ENCODE results near the gene TAF11L10.
"Not testable (repeated sequence)": the region's sequence is repeated elsewhere in the genome, so short reads cannot be mapped to it uniquely, and the experiment has no call there.

The TAF11L10 gene

DNA sequence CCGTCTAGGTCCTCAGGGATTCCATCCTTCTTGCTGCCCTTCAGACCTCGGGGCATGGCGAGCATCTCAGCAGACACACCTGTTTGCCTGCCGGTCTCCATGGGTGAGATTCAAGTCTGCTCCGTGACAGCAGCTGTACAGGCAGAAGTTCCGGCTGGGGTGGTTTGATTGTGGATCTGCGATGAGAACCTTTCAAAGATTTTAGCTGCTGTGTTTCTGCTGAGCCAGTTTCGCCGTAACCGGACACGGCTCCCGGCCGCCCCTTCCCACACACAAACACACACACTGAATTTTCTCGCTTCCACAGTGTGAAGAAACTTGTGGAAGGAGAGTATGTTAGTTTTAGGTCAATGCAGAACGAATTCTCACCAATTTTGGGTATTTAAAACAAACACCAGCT is at the start of gene TAF11L10:
TSS of gene TAF11L10 (minus strand) at position 101 of the 400 bp plus-strand sequence.
- DNase-seq, result not testable (repeated sequence)

DNA sequence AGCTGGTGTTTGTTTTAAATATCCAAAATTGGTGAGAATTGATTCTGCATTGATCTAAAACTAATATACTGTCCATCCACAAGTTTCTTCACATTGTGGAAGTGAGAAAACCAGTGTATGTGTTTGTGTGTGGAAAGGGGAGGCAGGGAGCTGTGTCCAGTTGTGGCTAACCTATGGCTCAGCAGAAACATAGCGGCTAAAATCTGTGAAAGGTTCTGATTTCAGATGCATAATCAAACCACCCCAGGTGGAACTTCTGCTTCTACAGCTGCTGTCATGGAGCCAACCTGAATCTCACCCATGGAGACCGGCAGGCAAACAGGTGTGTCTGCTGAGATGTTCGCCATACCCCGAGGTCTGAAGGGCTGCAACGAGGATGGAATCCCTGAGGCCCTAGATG is 36.5 kb upstream of the TAF11L10 start, which contains the start of gene TAF11L14:
TSS of gene TAF11L14 (plus strand) at position 301 of the 400 bp plus-strand sequence.
- DNase-seq, result no peak

DNA sequence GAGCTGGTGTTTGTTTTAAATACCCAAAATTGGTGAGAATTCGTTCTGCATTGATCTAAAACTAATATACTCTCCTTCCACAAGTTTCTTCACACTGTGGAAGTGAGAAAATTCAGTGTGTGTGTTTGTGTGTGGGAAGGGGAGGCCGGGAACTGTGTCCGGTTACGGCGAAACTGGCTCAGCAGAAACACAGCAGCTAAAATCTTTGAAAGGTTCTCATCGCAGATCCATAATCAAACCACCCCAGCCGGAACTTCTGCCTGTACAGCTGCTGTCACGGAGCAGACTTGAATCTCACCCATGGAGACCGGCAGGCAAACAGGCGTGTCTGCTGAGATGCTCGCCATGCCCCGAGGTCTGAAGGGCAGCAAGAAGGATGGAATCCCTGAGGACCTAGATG is 34.2 kb upstream of the TAF11L10 start, which contains the start of gene TAF11L13:
TSS of gene TAF11L13 (plus strand) at position 301 of the 400 bp plus-strand sequence.
- DNase-seq, result not testable (repeated sequence)

DNA sequence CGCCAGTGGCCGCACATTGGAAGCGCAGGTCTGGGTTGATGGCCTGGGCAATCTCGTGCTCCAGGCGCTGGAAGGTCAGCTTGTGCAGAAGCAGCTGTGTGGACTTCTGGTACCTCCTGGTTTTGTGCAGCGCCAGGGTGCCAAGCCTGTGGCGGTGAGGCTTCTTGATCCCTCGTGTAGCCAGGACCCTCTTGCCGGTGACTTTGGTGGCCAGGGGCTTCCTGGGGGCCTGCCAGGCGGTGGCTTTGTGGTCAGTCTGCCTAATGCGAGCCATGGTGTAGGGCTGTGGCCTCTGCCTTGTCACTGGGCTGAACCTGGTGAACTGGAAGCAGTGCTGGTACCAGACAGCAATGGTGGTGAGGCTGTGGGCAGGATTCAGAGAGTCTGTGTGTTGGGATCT is 28.1 kb upstream of the TAF11L10 start:
- no peak for DNase-seq

DNA sequence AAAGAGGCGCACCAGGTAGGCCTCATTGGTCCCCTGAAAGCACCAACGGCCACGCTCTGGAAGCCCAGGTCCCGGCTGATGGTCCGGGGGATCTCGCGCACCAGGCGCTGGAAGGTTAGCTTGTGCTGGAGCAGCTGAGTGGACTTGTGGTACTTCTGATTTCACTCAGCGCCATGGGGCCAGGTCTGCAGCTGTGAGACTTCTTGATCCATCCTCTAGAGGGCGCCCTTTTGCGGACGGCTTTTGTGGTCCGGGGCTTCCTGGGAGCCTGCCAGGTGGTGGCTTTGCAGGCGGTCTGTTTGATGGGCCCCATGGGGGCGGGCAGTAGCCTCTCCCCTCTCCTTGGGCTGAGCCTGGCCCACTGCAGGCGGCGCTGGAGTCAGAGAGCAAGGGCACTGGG is 23.0 kb upstream of the TAF11L10 start:
- DNase-seq, result no peak

DNA sequence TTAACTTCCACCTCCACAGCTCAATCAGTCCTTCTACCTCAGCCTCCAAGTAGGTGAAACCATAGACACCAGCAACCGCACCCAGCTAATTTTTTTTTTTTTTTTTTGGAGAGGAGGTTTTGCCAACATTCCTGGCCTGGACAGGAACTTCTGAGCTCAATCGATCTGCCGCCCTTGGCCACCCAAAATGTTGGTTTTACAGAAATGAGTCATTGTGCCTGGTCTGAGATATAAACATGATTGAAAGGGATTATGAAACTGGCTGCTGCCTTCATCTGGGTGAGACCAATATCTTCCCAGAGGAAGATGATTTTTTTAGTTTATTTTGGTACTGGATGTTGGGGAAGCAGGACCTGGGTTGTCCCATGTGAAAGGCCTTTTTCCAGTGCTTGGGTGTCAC is 21.7 kb upstream of the TAF11L10 start:
- no peak for DNase-seq

DNA sequence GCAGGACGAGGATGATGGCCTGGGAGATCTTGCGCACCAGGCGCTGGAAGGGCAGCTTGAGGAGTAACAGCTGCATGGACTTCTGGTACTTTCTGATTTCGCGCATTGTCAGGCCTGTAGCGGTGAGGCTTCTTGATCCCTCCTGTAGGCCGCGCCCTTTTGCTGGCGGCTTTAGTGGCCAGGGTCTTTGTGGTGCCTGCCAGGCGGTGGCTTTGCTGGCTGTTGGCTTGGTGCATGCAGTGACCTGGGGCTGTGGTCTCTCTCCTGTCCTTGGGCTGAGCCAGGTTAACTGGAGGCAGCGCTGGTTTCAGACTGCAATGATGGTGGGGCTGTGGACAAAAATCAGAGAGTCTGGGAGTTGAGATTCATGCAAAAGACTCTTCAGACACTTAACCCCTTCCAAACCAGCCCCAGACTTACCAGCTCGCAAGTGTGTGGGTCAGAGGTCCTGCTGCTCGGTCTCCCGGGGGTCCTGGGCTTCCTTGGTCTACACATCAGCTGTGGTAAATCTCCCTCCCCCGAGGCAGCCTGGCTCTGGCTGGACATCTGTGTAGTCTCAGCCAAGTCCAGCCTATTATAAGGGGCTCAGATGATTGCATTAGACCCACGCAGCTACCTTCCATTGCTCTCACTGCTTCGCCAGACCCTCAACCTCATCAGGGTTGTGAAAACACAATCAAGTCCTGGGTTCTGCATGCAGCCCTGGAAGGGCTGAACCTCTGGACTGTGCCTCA is 17.4 kb upstream of the TAF11L10 start:
- no peak for DNase-seq

DNA sequence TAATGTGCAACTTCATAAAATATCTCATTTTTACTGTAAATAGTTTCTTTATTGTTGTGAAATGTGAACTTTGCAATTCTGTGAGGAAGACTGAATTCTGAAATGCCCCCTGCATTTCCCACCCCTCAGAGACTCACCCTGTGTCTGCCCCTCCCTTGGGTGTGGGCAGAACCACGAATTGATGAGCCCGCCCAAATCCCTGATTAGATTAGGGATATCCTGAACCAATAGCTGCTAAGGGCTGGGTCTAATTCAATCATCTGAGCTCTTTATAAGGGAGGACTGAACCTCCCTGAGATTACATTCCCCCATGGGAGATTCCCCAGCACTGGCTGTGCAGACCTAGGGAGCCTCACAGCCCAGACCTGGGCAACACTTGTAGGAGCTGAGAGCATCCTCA is 12.5 kb upstream of the TAF11L10 start, which contains the start of gene TAF11L12:
TSS of gene TAF11L12 (plus strand) at position 301 of the 400 bp plus-strand sequence.
- DNase-seq, result not testable (repeated sequence)

DNA sequence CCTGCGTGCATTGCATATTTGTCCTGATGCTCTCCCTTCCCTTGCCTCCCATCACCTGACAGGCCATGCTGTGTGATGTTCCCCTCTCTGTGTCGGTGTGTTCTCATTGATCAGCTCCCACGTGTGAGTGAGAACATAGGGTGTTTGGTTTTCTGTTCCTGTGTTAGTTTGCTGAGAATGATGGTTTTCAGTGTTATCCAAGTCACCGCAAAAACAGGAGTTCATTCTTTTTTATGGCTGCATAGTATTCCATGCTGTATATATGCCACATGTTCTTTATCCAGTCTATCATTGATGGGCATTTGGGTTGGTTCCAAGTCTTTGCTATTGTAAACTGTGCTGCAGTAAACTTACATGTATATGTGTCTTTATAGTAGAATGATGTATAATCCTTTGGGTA is 9.8 kb upstream of the TAF11L10 start:
- DNase-seq, result not testable (repeated sequence)

DNA sequence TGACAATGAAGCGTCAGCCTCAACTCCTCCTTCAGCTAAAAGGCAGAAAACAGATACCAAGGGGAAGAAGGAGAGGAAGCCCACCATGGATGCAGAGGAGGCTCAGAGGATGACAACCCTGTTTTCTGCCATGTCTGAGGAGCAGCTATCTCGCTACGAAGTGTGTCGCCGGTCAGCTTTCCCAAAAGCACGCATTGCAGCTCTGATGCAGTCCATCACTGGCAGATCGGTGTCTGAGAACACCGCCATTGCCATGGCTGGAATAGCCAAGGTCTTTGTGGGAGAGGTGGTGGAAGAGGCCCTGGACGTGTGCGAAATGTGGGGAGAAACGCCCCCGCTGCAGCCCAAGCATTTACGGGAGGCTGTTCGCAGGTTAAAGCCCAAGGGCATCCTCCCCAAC is 7.3 kb upstream of the TAF11L10 start:
- no peak for DNase-seq

DNA sequence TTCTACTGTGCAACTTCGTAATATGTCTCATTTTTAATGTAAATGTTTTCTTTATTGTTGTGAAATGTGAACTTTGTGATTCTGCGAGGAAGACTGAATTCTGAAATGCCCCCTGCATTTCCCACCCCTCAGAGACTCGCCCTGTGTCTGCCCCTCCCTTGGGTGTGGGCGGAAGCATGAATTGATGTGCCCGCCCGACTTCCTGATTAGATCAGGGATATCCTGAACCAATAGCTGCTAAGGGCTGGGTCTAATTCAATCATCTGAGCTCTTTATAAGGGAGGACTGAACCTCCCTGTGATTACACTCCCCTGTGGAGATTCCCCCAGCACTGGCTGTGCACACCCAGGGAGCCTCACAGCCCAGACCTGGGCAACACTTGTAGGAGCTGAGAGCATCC is 6.3 kb upstream of the TAF11L10 start, which contains the start of gene TAF11L11:
TSS of gene TAF11L11 (plus strand) at position 304 of the 400 bp plus-strand sequence.
- not testable (repeated sequence) for DNase-seq

DNA sequence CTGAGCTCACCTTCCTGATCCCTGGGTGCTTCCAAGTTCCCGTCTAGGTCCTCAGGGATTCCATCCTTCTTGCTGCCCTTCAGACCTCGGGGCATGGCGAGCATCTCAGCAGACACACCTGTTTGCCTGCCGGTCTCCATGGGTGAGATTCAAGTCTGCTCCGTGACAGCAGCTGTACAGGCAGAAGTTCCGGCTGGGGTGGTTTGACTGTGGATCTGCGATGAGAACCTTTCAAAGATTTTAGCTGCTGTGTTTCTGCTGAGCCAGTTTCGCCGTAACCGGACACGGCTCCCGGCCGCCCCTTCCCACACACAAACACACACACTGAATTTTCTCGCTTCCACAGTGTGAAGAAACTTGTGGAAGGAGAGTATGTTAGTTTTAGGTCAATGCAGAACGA is 3.4 kb downstream of the TAF11L10 start, which contains the start of gene TAF11L9:
TSS of gene TAF11L9 (minus strand) at position 140 of the 400 bp plus-strand sequence.
- not testable (repeated sequence) for DNase-seq

DNA sequence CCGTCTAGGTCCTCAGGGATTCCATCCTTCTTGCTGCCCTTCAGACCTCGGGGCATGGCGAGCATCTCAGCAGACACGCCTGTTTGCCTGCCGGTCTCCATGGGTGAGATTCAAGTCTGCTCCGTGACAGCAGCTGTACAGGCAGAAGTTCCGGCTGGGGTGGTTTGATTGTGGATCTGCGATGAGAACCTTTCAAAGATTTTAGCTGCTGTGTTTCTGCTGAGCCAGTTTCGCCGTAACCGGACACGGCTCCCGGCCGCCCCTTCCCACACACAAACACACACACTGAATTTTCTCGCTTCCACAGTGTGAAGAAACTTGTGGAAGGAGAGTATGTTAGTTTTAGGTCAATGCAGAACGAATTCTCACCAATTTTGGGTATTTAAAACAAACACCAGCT is 6.8 kb downstream of the TAF11L10 start, which contains the start of gene TAF11L8:
TSS of gene TAF11L8 (minus strand) at position 101 of the 400 bp plus-strand sequence.
- DNase-seq, result not testable (repeated sequence)

DNA sequence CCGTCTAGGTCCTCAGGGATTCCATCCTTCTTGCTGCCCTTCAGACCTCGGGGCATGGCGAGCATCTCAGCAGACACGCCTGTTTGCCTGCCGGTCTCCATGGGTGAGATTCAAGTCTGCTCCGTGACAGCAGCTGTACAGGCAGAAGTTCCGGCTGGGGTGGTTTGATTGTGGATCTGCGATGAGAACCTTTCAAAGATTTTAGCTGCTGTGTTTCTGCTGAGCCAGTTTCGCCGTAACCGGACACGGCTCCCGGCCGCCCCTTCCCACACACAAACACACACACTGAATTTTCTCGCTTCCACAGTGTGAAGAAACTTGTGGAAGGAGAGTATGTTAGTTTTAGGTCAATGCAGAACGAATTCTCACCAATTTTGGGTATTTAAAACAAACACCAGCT is 12.0 kb downstream of the TAF11L10 start, which contains the start of gene TAF11L7:
TSS of gene TAF11L7 (minus strand) at position 101 of the 400 bp plus-strand sequence.
- DNase-seq, result not testable (repeated sequence)
